H1 (cell line): Measurements from ENCODE around the gene PHKG2.

Source experiments
- BACH1 ChIP-seq: IDR thresholded peaks from 2 replicates; pipeline ENCODE4 v1.6.1; 2012; ENCODE audit warnings: low read length, improper control_type of control experiment
- CEBPB ChIP-seq: IDR thresholded peaks from 2 replicates; pipeline ENCODE4 v1.6.1; 2012; ENCODE audit warnings: low read depth, low read length
- CTBP2 ChIP-seq: IDR thresholded peaks from 2 replicates; pipeline ENCODE4 v1.7.0; 2011; ENCODE audit warnings: borderline replicate concordance, mild to moderate bottlenecking, moderate library complexity, mixed read lengths, low read length; ENCODE audit not compliant: insufficient read depth, insufficient read length
- EP300 ChIP-seq, 2 experiments: IDR thresholded peaks; 1 replicate in 1 of 2; 2 replicates in 1 of 2; pipeline ENCODE4 v1.6.1; 2011 to 2012; ENCODE audit warnings: low read depth in 2 of 2, low read length in 2 of 2, mild to moderate bottlenecking in 2 of 2, borderline replicate concordance in 1 of 2, inconsistent platforms in 1 of 2, moderate library complexity in 1 of 2
- EZH2 ChIP-seq: fragments of 200-600 bp; sonication (generic); IDR thresholded peaks from 2 replicates; pipeline ENCODE4 v1.7.1; 2012; ENCODE audit warnings: low read depth, mild to moderate bottlenecking, moderate library complexity, low read length, inconsistent platforms; ENCODE audit not compliant: severe bottlenecking
- GABPA ChIP-seq: IDR thresholded peaks from 2 replicates; pipeline ENCODE4 v1.6.1; 2011; ENCODE audit warnings: mild to moderate bottlenecking, low read length, moderate library complexity, borderline replicate concordance; ENCODE audit not compliant: insufficient read depth
- GTF2F1 ChIP-seq: IDR thresholded peaks from 2 replicates; pipeline ENCODE4 v1.6.1; 2012; ENCODE audit warnings: low read depth, low read length, improper control_type of control experiment, borderline replicate concordance
- HDAC6 ChIP-seq: IDR thresholded peaks from one replicate; pipeline ENCODE4 v1.7.1; 2012; ENCODE audit warnings: low read depth, mild to moderate bottlenecking, inconsistent platforms, low read length, moderate library complexity
- JUND ChIP-seq: IDR thresholded peaks from 2 replicates; pipeline ENCODE4 v1.6.1; 2011; ENCODE audit warnings: mild to moderate bottlenecking, improper control_type of control experiment, low read length
- POLR2A ChIP-seq, 2 experiments: IDR thresholded peaks; 1 replicate in 1 of 2; 2 replicates in 1 of 2; pipeline ENCODE4 v1.6.1; 2011; ENCODE audit warnings: low read depth in 2 of 2, low read length in 2 of 2, mild to moderate bottlenecking in 2 of 2; ENCODE audit errors: control extremely low read depth in 1 of 2
- SP2 ChIP-seq: IDR thresholded peaks from 2 replicates; pipeline ENCODE4 v1.6.1; 2012; ENCODE audit warnings: mild to moderate bottlenecking, low read length, inconsistent platforms
- TAF1 ChIP-seq: IDR thresholded peaks from 2 replicates; pipeline ENCODE4 v1.6.1; 2011; ENCODE audit warnings: mild to moderate bottlenecking, low read depth, low read length
- TF ChIP-seq, protein P1 (sequence below), 3 experiments: IDR thresholded peaks; 1 replicate in 2 of 3; 2 replicates in 1 of 3; pipeline versions ENCODE4 v1.5.1 to v1.6.1; 2011; ENCODE audit warnings: low read length in 3 of 3, mild to moderate bottlenecking in 3 of 3, inconsistent platforms in 2 of 3, low read depth in 1 of 3, moderate library complexity in 1 of 3; ENCODE audit not compliant: insufficient read depth in 1 of 3; ENCODE audit errors: control extremely low read depth in 1 of 3
- TF ChIP-seq, protein P2 (sequence below): IDR thresholded peaks from 2 replicates; pipeline ENCODE4 v1.6.1; 2011; ENCODE audit warnings: low read length, improper control_type of control experiment

DNA sequence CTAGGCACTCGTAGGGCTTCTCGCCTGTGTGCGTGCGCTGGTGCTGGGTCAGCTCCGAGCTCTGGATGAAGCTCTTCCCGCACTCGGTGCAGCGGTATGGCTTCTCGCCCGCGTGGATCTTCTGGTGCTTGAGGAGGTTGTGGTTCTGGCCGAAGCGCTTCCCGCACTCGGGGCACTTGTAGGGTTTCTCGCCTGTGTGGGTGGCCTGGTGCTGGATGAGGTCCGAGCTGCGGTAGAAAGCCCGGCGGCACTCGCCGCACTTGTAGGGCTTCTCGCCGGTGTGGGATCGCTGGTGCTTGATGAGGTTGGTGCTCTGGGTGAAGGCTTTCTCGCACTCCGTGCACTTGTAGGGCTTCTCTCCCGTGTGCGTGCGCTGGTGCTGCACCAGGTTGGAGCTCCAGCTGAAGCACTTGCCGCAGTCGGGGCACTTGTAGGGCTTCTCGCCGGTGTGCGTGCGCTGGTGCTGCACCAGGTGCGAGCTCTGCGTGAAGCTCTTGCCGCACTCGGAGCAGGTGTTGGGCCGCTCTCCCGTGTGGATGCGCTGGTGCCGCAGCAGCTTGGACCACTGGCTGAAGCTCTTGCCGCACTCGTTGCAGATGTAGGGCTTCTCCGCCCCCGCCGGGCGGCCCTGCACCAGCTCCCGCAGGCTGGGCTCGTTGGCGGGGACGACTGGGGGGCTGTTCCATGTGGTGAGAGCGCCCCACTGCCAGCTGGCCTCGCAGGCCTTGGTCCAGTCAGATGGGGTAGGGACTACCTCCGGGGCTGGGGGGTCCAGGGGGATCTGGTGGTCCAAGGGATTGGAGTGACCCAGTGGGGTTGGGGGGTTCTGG, 35.3 kb downstream of the PHKG2 start:
- TF ChIP-seq GTF2F1, result no peak
- TF ChIP-seq, protein P1, sequence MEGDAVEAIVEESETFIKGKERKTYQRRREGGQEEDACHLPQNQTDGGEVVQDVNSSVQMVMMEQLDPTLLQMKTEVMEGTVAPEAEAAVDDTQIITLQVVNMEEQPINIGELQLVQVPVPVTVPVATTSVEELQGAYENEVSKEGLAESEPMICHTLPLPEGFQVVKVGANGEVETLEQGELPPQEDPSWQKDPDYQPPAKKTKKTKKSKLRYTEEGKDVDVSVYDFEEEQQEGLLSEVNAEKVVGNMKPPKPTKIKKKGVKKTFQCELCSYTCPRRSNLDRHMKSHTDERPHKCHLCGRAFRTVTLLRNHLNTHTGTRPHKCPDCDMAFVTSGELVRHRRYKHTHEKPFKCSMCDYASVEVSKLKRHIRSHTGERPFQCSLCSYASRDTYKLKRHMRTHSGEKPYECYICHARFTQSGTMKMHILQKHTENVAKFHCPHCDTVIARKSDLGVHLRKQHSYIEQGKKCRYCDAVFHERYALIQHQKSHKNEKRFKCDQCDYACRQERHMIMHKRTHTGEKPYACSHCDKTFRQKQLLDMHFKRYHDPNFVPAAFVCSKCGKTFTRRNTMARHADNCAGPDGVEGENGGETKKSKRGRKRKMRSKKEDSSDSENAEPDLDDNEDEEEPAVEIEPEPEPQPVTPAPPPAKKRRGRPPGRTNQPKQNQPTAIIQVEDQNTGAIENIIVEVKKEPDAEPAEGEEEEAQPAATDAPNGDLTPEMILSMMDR (IDR thresholded peaks at IDR 0.05; ENCODE audit: control extremely low read depth in 1 of 3, insufficient read depth in 1 of 3, low read depth in 1 of 3, low read length in 3 of 3), result no peak
- TF ChIP-seq BACH1, result no peak
- TF ChIP-seq JUND, result no peak
- TF ChIP-seq SP2, result no peak
- no peak for TF ChIP-seq CEBPB
- TF ChIP-seq EZH2, result no peak
- no peak for TF ChIP-seq EP300 (IDR thresholded peaks at IDR 0.05; ENCODE audit: borderline replicate concordance in 1 of 2, low read depth in 2 of 2, low read length in 2 of 2)
- no peak for TF ChIP-seq CTBP2
- no peak for TF ChIP-seq POLR2A (IDR thresholded peaks at IDR 0.05; ENCODE audit: control extremely low read depth in 1 of 2, low read depth in 2 of 2, low read length in 2 of 2)
- TF ChIP-seq, protein P2, sequence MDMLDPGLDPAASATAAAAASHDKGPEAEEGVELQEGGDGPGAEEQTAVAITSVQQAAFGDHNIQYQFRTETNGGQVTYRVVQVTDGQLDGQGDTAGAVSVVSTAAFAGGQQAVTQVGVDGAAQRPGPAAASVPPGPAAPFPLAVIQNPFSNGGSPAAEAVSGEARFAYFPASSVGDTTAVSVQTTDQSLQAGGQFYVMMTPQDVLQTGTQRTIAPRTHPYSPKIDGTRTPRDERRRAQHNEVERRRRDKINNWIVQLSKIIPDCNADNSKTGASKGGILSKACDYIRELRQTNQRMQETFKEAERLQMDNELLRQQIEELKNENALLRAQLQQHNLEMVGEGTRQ, result no peak
- TF ChIP-seq HDAC6, result no peak
- no peak for TF ChIP-seq GABPA
- no peak for TF ChIP-seq TAF1
